GM19395 (cell line): Measurements from ENCODE around the gene CCDC12.
A peak's percentile ranks its signal among the peaks of the same experiment; 100 is the strongest.

Experiments
- ATAC-seq: cut with Tn5 transposase; IDR thresholded peaks from one replicate; pipeline ENCODE4 v1.9.1; 2021; ENCODE audit warnings: mild to moderate bottlenecking, moderate library complexity; ENCODE audit not compliant: unreplicated experiment

The CCDC12 gene

DNA sequence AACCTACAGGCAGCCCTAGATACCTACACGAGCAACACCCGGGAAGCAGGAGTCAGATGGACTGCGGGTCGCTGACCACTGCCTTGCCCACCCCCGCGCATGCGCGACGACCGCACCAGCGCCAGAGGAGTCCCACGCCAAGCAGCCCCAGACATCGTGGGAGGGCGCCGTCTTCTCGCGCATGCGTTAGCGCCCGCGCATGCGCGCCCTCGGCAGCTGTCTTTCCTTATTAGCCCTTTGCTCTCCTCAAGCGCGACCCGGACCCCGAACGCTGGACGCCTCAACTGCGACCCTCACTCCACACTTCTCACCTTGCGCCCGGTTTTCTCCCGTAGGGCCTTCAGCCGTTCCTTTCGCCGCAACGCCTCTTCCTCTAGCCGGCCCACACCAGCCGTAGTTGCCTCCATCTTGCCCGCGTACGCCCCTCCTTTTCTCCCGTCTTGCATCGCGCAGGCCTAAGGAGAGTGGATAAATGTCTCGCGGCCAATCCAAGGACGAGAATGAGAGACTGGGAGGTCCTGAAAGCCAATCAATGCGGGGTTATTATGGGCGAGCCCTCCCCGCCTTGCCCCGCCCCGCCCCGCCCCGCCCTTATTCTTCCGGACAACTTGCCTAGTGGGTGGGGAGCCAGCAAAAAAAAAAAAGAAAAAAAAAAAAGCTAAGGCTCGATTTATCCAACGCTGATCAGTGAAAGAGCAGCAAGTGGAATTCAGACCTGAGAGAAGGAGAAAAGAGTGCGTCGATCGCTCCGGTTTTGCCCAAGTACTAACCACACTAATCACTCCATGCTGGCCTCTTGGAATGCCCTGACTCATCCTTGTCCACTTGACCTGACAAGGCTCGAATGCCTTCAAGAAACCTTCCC, at the start of gene CCDC12:
TSS of gene CCDC12 (minus strand) at position 420 of the 865 bp plus-strand sequence. CDS start at position 407, 13 bp downstream.
- peak; percentile 61 for ATAC-seq

DNA sequence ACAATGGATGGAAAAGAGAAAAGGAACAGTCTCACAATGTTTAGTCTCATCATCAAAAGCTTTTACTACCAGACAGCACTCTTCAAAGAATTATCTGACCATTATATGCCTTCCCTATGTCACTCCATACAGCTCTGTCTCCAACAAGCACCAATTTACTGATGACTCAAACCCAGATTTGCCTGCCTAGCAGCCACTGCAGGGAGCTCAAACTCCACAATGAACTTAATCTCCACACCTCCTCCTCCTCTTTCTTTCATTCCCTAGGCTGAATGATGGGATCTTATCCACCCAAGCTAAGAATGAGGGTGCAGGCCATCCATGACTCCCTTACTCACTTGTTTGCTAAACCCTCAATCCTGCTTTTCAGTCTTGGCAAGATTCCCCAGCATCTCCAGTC, 48.4 kb upstream of the CCDC12 start:
- ATAC-seq: no peak

- ATAC-seq: no peak
Observed at GRCh38 chr3:47022641-47023071, 46.1 kb upstream of the CCDC12 start.

GRCh38 chr3:47020311-47020710, 43.8 kb upstream of the CCDC12 start:
- ATAC-seq: no peak

GRCh38 chr3:47019201-47019600, 42.7 kb upstream of the CCDC12 start:
- ATAC-seq: peak; percentile 68

DNA sequence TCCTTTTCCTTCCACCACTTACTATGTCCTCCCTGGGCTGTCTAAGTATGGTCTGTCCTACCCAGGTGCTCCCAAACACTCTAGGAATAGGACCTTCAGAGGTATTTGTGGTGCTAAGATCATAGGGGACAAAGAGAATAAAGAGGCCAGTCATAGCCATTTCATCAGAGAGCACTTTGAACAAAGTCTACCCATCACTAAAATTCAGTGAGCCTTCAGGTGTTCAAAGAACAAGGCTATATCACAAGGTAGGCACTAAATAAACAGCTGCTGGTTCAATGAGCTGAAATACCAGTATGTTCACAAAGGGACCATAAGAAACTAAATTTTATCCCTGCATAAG, 41.7 kb upstream of the CCDC12 start:
- no peak for ATAC-seq

DNA sequence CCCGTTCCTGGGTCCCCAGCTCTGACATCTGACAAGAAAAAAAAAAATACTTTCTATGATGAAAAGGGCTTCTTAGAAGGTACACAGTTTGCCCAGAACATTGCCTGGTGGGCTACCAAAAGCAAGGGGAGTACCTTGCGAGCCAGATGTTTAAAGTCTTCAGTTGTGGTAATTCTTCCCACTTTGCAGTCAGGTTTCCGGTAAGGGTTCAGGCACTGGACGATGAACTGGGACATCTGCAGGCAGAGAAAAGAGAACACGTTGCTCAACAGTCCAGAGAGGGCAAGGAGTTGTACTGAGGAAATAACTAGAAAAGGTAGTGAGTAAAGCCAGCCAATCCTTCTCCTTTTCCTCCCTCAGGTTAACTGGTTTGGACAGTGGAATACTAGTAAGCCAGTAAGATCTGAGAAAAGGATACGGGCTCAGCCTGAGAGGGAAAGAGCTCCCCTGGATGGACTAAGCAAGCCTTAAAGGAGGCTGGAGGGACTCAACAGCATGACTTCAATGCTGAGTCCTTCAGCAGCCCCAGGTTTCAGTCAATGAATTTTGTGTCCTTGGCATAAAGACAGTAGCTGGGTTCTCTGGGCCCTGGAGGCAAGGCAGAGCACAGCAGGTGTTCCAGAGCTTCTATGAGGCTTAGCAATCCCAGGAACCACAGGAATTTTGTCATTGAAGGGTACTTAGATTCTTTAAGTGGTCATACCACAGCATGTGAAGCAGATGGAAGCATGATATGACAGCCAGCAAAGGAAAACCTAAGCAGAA, 41.1 kb upstream of the CCDC12 start:
- no peak for ATAC-seq

- ATAC-seq: peak; percentile 48
Observed at GRCh38 chr3:47016934-47017435, 40.4 kb upstream of the CCDC12 start.

DNA sequence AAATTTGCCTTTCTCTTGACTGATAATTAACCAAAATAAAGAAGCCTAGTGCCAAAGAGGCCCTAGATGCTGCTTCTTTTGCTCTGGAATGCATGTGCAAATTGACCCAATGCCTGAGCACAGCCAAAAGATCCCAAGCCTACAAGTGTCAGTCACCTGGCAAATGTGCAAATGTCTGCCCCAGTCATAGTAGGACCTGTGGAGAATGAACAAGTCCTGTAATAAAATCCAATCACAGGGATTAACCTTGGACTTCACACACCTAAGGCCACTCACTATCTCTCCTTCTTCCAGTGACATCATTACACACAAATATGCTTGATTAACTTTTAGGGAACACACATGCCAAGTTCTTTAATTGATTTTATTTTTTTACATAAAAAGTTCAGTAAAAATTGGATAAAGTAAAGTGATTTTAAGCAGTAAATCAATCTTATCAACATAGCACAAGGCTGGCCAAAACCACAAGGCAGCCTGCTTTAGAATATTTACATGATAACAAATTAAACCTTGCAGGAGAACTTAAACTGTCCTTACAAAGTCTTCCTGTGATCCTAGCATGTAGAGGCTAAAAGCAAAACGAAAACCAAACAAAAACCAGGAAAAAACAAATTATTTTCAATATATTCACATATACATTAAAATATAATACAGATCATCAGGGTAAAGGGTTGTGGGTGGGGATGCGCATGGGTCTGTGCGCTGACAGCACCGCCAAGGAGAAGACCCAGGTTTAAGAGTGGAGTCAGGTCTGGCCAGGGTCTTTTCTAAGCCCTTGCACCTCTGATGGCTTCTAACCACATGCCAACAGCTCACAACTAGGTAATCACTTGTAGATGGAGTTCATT, 39.8 kb upstream of the CCDC12 start:
- ATAC-seq: no peak

DNA sequence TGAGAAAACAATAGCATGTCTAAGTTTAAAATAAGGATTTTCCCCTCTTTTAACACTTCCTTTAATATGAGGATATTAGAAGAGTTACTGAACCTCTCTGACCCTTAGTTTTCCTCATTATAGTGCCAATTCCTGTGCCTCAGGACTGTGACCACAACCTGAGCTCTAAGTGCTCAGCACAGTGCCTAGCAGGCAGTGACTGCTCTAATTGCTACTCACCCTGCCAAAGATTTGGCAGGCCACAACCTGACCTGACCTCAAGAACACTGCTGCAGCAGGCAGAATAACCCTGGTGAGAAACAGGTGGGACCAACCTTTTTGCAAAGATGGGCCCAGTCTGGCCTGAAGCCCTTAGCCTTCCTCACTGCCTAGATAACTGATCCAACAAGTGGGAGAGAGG, 38.6 kb upstream of the CCDC12 start:
- no peak for ATAC-seq

DNA sequence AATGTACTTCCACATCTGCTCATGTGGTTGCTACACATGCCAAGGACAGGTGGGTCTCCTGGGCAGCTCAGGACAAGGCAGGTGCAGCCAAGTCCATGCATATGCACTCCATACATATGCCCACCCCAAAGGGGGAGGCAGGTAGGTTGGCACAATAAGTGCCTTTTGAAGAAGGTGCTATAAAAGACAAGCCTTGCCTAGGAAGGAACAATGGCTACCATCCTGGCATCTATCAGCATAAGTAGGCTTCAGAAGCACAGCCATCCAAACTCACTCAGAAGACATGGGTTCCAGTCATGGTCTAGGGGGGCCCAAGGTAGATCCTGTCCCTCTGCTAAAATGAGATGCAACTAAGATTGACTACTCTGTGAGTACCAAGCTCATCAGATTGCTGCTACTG, 37.5 kb upstream of the CCDC12 start:
- no peak for ATAC-seq

GRCh38 chr3:47013231-47013630, 36.7 kb upstream of the CCDC12 start:
- no peak for ATAC-seq

DNA sequence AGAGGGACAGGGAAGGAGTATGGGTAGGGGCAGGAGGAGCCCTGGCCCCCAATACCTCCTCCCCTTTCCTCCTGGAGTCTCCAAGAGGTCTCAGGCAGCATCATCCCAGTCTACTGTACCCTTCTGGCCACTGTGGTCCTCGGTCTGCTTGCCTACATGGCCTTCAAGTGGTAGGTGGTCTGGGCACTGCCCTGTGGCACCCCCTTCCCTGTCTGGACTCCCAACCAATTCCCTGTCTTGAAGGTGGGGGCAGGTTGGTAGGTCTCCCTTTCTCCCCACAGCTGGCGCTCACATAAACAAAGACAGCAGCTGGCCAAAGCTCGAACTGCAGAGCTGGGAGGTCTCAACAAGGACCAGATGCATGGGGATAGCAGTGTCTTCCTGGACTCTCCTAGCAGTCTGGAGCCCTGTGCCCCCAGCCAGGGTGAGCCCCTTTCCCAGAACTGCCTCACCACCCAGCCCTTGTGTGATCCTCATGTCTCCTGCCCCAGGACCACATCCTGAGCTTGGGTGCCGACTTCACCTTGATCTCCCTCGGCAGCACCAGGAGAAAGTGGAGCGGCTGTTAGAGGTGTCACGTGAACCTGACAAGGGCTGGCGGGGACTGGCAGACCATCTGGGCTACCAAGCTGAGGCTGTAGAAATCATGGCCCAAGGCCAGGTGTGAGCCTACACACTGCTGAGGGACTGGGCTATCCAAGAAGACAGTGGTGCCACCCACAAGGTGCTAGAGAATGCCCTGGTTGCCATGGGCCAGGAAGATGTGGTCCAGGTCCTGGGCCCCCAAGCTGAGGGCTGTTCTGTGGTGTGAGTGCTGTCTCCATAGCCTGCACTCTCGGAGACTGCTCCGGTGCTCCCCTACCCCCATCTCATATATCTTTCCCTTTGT, 36.0 kb upstream of the CCDC12 start:
- ATAC-seq: no peak

DNA sequence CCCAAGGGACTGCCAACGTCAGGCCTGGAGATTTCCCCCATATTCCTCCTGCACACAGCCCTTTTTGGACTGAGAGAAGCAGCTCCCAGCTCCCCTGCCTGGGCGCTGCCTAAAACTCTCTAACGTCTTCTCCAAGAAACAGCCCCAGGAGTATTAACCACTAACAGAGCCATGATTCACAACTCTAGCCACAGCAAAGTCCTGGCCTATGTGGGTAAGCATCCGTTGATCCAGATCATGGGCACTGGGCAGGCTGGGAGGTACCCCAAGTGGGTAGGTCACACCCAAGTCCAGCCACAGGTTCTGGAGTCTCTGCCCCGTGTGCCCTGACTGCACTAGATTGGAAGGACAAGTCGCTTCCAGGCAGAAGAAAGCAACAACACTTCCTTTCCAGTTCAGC, 34.8 kb upstream of the CCDC12 start:
- ATAC-seq: no peak

DNA sequence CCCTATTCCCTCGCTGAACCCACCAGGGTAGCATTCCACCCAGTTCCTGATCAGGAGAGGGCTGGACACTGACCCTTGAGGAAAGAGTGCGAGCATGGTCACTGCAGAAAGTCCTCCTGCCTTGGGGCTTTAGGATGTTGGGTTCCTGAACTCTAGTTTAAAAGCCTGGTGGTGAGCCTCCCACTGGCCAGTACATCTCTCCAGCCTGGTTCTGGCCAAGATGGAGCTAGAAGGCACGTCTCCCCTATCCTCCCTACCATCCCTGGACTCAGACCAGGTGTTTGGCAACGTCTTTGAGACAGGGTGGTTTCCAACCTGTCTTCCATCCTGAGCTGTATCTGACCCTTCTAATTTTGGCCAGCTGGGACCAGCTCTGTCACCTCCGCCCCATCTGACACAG, 34.4 kb upstream of the CCDC12 start:
- no peak for ATAC-seq

GRCh38 chr3:47010111-47010712, 33.7 kb upstream of the CCDC12 start:
- no peak for ATAC-seq

DNA sequence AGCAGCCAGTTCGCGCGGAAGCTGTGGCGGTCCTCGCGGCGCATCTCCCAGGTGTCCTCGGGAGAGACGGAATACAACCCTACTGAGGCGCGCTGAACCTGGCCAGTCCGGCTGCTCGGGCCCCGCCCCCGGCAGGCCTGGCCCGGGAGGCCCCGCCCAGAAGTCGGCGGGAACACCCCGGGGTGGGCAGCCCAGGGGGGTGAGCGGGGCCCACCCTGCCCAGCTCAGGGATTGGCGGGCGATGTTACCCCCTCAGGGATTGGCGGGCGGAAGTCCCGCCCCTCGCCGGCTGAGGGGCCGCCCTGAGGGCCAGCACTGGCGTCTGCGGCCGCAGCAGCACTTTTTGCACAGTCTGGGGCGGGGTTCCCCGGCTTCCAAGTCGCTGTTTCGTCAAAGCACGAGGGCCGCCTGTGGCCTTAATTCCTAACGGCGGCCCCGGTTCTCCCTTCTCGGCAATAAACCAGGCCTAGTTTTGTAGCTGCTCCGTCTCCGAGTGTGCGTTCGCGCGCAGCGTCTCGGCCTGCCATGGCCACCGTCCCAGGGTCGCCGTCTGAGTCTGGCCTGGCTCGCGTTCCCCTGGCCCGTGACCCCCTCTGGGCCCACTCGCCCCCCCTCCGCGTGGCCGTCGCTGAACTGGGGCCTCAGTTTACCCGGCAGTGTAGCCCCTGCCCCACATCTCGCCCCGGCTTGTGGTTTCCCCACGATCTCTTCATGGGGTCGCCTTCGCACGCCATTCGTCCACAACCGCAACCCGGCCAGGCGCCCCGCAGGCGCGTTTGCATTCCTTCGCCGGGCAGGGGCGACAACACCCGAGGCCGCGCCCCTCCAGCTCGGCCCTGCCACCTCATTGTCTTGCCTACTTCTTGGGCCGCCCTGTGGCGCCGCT, 32.9 kb upstream of the CCDC12 start:
- ATAC-seq: peak; percentile 68

GRCh38 chr3:47008851-47009224, 32.3 kb upstream of the CCDC12 start:
- ATAC-seq: no peak
